ENCODE results near the gene PAXX.

PAXX gene, protein sequence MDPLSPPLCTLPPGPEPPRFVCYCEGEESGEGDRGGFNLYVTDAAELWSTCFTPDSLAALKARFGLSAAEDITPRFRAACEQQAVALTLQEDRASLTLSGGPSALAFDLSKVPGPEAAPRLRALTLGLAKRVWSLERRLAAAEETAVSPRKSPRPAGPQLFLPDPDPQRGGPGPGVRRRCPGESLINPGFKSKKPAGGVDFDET

DNA sequence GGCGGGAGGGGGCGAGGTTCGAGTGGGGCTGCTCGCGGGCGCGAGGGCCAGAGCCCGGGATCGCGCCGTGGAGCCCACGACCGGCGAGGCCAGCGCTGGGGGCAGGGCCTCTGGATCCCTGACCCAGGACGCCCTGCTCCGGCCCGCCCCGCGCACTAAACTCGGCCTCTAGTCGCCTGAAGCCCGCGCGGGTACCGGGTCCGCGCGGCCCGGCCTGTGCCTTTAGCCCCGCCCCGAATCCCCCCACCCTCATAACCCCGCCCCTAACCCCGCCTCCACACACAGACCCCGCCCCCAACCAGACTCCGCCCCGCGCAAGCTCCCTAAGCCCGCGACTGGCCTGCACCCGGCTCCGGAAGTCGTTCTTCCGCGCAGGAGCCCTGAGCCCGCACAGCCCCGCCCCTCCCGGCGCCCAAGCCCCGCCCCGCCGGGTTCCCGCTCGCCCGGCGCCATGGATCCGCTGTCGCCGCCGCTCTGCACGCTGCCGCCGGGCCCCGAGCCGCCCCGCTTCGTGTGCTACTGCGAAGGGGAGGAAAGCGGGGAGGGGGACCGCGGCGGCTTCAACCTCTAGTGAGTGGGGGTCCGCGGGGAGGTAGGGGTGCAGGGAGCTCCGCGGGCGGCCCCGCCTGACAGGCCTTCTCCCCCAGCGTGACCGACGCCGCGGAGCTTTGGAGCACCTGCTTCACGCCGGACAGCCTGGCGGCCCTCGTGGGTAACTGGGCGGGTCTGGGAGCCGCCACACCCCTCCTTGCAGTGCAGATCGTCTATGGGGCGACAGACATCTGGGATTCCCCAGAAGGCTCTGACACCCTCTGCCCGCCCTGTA is at the start of gene PAXX:
TSS of gene PAXX (plus strand) at position 430 of the 826 bp plus-strand sequence. CDS start at position 452, 22 bp downstream.
- DNase-seq, result peak; percentile 34

DNA sequence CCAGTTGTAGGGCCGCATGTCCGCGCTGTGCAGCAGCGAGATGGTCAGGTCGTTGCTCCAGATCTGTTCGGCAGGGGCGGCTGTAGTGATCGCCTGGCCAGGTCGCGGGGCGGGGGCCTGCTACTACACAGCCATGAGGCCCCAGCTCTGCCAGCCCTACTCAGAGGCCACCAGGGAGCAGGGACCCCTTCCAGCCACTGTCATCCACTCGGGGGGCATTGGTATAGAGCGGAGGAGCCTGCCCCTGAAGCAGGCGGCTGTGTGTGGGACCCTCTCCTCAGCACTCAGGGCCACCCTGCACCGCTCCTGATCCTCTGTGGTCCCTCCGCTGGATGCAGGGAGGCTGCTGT is 49.4 kb upstream of the PAXX start:
- no peak for DNase-seq

- no peak for DNase-seq
These were observed 48.7 kb upstream of the PAXX start for GRCh38 chr9:136943291-136944211.

- DNase-seq, result no peak
These were observed 48.1 kb upstream of the PAXX start for GRCh38 chr9:136944212-136944518.

DNA sequence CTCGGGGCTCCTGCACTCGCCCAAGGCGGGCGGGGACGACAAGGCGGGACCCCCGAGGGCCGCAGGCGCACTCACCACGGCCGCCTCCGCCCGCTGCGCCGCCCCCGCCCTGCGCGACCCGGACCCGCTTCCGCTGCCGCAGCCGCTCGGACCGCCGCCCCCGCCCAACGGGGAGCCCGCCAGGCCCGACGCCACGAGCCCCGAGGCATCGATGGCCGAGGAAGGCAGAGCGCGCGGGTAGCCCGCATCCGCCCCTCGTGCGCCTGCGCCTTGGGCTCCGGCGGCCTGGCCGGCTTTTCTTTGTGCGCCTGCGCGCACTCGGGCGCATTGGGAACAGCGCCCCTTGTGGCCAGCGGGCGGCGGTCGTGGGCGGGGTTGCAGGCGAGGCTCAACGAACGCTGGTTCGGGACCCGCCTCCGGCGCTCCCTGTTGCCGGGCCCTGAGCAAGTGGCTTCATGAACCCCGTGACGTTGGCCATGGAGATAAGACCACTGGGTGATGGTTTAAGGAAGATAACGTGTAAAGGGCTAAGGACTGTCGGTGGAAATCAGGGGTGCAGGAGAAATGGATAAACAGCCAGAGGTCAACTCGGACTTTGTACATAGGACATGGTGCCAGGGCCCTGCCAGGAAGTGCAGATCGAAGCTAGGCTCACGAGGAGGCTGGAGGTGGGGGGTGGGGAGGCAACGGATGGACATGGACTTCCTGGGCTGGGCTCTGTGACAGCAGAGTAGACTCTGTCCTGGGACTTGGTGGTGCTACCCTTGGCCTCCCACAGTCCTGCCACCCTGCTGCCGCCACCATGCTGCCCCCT is 47.5 kb upstream of the PAXX start, which contains the start of the genes C8G and FBXW5:
TSS of gene C8G (plus strand) at position 725 of the 814 bp plus-strand sequence. CDS start at position 803, 78 bp downstream.
TSS of gene FBXW5 (minus strand) at position 220 of the 814 bp plus-strand sequence. CDS start 655 bp downstream, outside the sequence.
- peak; percentile 59 for DNase-seq

DNA sequence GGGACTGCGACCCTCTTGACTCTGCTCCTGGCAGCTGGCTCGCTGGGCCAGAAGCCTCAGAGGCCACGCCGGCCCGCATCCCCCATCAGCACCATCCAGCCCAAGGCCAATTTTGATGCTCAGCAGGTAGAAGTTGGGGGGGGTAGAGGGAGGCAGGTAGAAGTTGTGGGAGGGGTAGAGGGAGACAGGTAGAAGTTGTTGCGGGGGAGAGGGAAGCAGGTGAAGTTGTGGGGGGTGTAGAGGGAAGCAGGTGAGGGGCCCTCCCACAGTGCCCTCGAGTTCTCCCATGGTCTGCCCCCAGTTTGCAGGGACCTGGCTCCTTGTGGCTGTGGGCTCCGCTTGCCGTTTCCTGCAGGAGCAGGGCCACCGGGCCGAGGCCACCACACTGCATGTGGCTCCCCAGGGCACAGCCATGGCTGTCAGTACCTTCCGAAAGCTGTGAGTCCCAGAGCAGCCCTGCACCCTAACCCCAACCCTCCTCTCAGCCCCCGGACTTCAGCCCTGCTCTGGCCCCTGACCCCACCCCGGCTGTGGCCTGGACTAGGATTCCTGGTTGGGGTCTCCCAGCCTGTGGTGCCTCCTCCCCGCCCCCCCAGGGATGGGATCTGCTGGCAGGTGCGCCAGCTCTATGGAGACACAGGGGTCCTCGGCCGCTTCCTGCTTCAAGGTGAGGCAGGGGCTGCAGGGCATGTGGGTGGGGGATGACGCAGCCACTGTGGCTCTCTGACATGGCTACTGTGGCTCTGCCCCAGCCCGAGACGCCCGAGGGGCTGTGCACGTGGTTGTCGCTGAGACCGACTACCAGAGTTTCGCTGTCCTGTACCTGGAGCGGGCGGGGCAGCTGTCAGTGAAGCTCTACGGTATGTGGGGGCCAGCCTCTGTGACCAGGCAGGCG is 46.6 kb upstream of the PAXX start:
- DNase-seq, result no peak

GRCh38 chr9:136946228-136947027 is 45.8 kb upstream of the PAXX start:
- DNase-seq, result no peak

DNA sequence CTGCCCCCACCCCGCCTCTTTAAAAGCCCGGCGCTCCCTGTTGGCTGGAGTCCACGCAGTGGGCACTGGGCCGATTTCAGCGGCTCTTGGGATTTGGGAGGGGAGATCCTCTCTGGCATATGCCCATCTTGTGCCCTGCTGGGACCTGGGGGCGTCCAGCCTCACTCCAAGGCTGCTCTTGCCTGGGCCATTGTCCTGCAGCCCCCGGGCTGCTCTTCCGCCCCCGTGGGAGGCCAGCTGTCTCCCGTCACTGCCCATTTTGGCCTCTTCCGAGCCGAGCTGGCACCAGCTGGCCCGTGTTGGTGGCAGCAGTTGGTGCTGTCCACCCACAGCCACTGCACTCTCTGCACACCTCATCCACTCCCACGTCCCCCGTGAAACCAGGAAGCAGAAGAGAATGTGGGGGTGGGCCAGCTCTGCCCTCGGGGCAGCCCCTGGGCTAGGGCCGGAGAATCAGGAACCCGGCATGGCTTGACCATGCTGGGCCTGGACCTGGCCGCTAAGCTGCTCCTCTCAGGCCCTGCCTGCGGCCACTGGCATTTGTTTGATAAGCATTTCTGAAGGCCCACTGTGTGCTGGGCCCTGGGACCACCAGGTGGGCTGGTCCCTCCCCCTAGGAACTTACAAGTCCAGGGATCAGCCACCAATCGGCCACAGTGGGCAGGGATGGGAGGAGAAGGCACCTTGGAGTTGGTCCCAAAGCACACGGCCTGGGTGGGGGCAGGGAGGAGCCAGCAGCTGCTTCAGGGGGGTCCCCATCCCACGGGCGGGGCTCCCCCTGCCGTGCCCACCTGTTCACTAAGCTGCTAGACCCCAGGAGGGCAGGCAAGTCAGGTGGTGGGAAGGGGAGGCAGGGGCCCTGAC is 45.0 kb upstream of the PAXX start:
- no peak for DNase-seq

- no peak for DNase-seq
These were observed 44.2 kb upstream of the PAXX start for GRCh38 chr9:136947955-136948510.

DNA sequence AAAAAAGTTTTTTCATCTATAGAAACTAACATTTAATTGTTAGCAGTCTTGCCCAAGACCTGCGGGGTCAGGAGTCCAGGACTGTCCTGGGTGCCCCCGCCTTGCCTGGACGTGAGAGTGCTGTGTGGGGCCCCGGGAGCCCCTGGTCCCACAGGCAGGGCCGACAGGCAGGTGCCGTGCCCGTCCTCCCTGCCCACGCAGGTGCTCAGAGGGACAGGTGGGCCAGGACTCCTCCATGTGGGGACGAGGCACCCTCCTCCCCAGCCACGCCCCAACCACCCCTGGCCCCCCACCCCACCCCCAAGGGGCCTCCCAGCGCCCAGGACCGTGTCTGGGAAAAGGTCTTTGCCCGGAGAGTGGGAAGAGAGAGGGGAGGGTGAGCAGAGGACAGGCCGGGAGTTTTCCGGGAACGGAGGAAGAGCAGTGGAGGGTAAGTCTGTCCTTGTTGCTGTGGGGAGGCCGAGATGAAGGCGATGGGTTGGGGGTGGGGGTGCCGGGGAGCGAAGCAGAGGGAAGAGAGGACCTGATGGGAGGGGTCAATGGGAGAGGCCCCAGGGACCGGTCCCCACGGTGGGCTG is 42.9 kb upstream of the PAXX start:
- no peak for DNase-seq

- peak; percentile 70 for DNase-seq
These were observed 42.2 kb upstream of the PAXX start for GRCh38 chr9:136949817-136950655.

DNA sequence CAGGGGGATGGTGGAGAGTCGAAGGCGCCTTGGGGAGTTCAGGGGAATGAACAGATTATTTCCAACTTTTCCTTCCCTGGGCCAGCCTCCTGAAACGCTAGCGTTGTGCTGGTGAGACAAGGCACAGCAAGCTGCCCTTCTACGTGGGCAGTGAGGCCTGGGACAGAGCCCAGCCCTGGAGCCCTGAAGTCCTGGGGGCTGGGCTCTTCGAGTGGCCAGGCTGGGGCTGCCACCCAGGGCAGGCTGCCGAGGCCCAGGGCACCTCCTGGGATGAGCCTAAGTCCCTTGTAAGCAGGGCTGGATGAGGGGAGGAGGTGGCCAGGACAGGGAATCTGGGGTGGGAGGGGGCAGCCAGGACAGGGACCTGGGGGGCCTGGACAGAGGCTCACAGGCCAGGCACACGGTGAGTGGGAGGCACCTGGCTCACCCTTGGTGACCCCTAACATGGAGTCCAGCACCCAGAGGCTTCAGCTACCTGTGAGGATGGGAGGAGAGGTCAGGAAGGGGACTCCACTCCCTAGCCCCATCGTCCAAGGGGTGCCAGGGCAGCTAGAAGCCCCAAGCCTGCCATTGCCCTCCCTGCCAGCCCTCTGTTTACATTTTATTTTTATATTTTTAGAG is 41.5 kb upstream of the PAXX start:
- no peak for DNase-seq

- no peak for DNase-seq
These were observed 40.5 kb upstream of the PAXX start, which contains the start of gene LCN12 for GRCh38 chr9:136951541-136952320. Gene LCN12 (plus strand): TSS chr9:136952273. CDS start chr9:136952328, 55 bp downstream.

DNA sequence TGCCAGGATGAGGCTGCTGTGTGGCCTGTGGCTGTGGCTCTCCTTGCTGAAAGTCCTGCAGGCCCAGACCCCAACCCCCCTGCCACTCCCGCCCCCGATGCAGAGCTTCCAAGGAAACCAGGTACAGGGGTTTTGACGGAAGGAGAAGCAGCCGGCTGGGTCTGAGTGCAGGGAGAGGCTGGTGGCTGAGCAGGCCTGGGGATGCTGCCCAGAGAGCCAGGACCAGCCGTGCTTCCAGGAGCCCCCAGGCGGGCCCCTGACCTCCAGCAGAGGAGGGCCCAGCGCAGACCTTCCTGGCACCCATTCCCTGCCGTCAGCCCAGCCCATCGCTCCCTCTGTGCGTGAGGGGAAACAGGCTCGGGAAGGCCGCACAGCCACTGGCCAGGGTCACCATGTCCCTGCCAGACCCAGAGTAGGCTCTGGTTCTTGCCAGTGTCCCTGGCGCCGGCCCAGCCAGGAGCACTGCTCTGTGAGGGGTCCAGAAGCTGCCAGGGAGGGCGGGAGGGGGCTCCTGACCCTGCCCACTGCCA is 39.8 kb upstream of the PAXX start:
- DNase-seq, result no peak

DNA sequence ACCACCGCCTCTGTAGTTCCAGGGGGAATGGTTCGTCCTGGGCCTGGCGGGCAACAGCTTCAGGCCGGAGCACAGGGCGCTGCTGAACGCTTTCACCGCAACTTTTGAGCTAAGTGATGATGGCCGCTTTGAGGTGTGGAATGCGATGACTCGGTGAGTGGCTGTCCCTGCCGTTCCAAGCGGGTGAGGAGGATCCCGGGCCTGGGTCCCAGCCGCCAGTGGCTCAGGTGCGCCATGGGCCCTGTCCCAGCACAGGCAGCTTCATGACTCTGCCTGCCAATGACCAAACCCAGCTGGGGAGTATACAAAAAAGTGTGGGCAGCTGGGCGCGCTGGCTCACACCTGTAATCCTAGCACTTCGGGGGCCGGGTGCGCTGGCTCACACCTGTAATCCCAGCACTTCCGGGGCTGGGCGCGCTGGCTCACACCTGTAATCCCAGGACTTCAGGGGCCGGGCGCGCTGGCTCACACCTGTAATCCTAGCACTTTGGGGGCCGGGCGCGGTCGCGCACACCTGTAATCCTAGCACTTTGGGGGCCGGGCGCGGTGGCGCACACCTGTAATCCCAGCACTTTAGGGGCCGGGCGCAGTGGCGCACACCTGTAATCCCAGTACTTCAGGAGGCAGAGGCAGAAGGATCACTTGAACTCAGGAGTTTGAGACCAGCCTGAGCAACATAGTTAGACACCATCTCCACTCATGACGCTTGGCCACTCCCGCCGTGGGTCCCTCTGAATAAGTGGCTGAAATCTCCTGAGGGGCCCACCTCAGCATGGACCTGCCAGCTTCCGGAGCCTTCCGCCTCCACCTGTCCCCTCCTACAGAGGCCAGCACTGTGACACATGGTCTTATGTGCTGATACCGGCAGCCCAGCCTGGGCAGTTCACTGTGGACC is 39.1 kb upstream of the PAXX start:
- no peak for DNase-seq
